HS-27A (cell line): Measurements from ENCODE around the gene RBFA.

Source experiments
- DNase-seq: peaks from one replicate; pipeline ENCODE4 v3.0.0-alpha.2; 2012; ENCODE audit warnings: low read depth, missing footprints

RBFA gene

GRCh38 chr18:80074697-80075096, 40.5 kb downstream of the RBFA start:
- DNase-seq: no peak

GRCh38 chr18:80075940-80076339, 41.7 kb downstream of the RBFA start:
- DNase-seq: no peak

GRCh38 chr18:80076379-80076778, 42.1 kb downstream of the RBFA start:
- no peak for DNase-seq

- DNase-seq: no peak
Observed at GRCh38 chr18:80077873-80078272, 43.6 kb downstream of the RBFA start.
